ENCODE data around the gene PLEKHG4B.

DNA sequence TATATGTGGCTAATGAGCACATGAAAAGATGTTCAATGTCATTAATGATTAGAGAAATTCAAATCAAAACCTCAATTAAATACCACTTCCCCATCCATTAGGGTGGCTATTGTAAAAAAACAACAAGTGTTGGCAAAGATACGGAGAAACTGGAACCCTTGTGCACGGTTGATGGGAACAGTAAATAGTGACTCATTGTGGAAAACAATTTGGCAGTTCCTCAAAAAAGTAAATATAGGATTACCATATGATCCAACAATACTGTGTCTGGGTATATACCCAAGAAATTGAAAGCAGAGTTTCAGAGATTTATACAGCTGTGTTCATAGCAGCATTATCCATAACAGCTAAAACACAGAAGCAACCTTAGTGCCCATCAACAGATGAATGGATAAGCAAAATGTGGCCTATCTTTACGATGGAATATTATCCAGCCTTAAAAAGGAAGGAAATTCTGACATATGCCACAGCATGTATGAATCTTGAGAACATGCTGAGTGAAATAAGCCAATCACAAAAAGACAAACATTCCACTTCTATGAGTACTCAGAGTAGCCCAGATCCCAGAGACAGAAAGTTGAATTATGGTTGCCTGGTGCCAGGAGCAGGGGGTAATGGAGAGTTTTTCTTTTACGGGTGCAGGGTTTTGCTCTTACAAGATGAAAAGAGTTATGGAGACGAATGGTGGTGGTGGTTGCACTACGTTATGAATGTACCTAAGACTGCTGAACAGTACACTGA, 57.9 kb downstream of the PLEKHG4B start:
- TF ChIP-seq, protein P1, sequence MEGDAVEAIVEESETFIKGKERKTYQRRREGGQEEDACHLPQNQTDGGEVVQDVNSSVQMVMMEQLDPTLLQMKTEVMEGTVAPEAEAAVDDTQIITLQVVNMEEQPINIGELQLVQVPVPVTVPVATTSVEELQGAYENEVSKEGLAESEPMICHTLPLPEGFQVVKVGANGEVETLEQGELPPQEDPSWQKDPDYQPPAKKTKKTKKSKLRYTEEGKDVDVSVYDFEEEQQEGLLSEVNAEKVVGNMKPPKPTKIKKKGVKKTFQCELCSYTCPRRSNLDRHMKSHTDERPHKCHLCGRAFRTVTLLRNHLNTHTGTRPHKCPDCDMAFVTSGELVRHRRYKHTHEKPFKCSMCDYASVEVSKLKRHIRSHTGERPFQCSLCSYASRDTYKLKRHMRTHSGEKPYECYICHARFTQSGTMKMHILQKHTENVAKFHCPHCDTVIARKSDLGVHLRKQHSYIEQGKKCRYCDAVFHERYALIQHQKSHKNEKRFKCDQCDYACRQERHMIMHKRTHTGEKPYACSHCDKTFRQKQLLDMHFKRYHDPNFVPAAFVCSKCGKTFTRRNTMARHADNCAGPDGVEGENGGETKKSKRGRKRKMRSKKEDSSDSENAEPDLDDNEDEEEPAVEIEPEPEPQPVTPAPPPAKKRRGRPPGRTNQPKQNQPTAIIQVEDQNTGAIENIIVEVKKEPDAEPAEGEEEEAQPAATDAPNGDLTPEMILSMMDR (IDR thresholded peaks at IDR 0.05; ENCODE audit: insufficient read depth, low read length, poor library complexity, severe bottlenecking): no peak
- TF ChIP-seq EZH2phosphoT487 (conservative IDR thresholded peaks at IDR 0.05; ENCODE audit: low read length): no peak
